GM19467 (cell line): ENCODE results near the gene ARHGEF28.

Experiments
- ATAC-seq: cut with Tn5 transposase; IDR thresholded peaks from one replicate; pipeline ENCODE4 v1.9.1; 2021; ENCODE audit warnings: mild to moderate bottlenecking, moderate library complexity; ENCODE audit not compliant: unreplicated experiment

ARHGEF28 gene

GRCh38 chr5:73654171-73654811, 28.3 kb downstream of the ARHGEF28 start:
- ATAC-seq: no peak

GRCh38 chr5:73654819-73655318, 28.9 kb downstream of the ARHGEF28 start:
- no peak for ATAC-seq

GRCh38 chr5:73655521-73656160, 29.6 kb downstream of the ARHGEF28 start:
- ATAC-seq: no peak

GRCh38 chr5:73661753-73662152, 35.8 kb downstream of the ARHGEF28 start:
- ATAC-seq: no peak

- no peak for ATAC-seq
Measured at GRCh38 chr5:73663161-73663859, 37.3 kb downstream of the ARHGEF28 start.

GRCh38 chr5:73663860-73664240, 37.9 kb downstream of the ARHGEF28 start:
- no peak for ATAC-seq

GRCh38 chr5:73664796-73665195, 38.8 kb downstream of the ARHGEF28 start:
- no peak for ATAC-seq

GRCh38 chr5:73666891-73667290, 40.9 kb downstream of the ARHGEF28 start:
- ATAC-seq: no peak

GRCh38 chr5:73668017-73668416, 42.0 kb downstream of the ARHGEF28 start:
- no peak for ATAC-seq

- no peak for ATAC-seq
Measured at GRCh38 chr5:73668486-73669111, 42.6 kb downstream of the ARHGEF28 start.

- no peak for ATAC-seq
Measured at GRCh38 chr5:73670731-73671130, 44.7 kb downstream of the ARHGEF28 start.

- ATAC-seq: no peak
Measured at GRCh38 chr5:73672132-73672531, 46.1 kb downstream of the ARHGEF28 start.

GRCh38 chr5:73673161-73673591, 47.2 kb downstream of the ARHGEF28 start:
- no peak for ATAC-seq

- ATAC-seq: no peak
Measured at GRCh38 chr5:73674669-73675004, 48.6 kb downstream of the ARHGEF28 start.

- ATAC-seq: no peak
Measured at GRCh38 chr5:73678322-73678740, 52.3 kb downstream of the ARHGEF28 start.

GRCh38 chr5:73678807-73679206, 52.8 kb downstream of the ARHGEF28 start:
- ATAC-seq: no peak

GRCh38 chr5:73682176-73682575, 56.2 kb downstream of the ARHGEF28 start:
- no peak for ATAC-seq

GRCh38 chr5:73684691-73685090, 58.7 kb downstream of the ARHGEF28 start:
- no peak for ATAC-seq

- no peak for ATAC-seq
Measured at GRCh38 chr5:73686912-73687311, 60.9 kb downstream of the ARHGEF28 start.

- no peak for ATAC-seq
Measured at GRCh38 chr5:73687357-73687756, 61.4 kb downstream of the ARHGEF28 start.

GRCh38 chr5:73690015-73690414, 64.0 kb downstream of the ARHGEF28 start:
- ATAC-seq: no peak
